Kidney epithelial cell (primary cell): ENCODE data around the gene NETO1. TPM values are rescaled to one million over a fixed set of nuclear protein-coding genes. Genes with fewer than 3 reads are reported as not detected.

ENCODE experiments used
- DNase-seq: peaks from one replicate; pipeline ENCODE4 v3.0.0-alpha.2; 2010; ENCODE audit warnings: low read depth
- H3K27me3 ChIP-seq: 2 replicates; pipeline ENCODE4 v1.6.0; 2011; ENCODE audit warnings: low read length; ENCODE audit not compliant: control insufficient read depth, insufficient read depth
- H3K36me3 ChIP-seq: 2 replicates; pipeline ENCODE4 v1.5.1; 2011; ENCODE audit warnings: low read length; ENCODE audit not compliant: control insufficient read depth, insufficient read depth
- H3K4me3 ChIP-seq: 2 replicates; pipeline ENCODE4 v1.5.1; 2011; ENCODE audit warnings: low read depth, mild to moderate bottlenecking, control low read depth, low read length
- CTCF ChIP-seq: IDR thresholded peaks from 2 replicates; pipeline ENCODE4 v1.5.1; 2011; ENCODE audit warnings: mild to moderate bottlenecking, moderate library complexity, low read length, control low read depth, inconsistent platforms; ENCODE audit not compliant: insufficient read depth, poor library complexity, severe bottlenecking
- total RNA-seq: library from RNA; depleted of rRNA; stranded (reverse); fragments of >200 nt; gene quantifications from 2 replicates; pipeline ENCODE4 v1.2.3, GENCODE V29; 2015

NETO1 gene
- total RNA-seq, 1 donor from 2014 or later, result 7.5 TPM

GRCh38 chr18:72823345-72823744, 44.4 kb downstream of the NETO1 start:
- Histone ChIP-seq H3K4me3 (no peak overlapping the region), H3K36me3 (no peaks in the 10 kb centered on the region), H3K27me3 (no peaks in the 10 kb centered on the region)
- DNase-seq, result no peak
- no peak for TF ChIP-seq CTCF

- TF ChIP-seq CTCF, result no peak
- DNase-seq, result no peak
- Histone ChIP-seq H3K27me3 (no peaks in the 10 kb centered on the region), H3K4me3 (no peak overlapping the region), H3K36me3 (no peaks in the 10 kb centered on the region)
Measured at GRCh38 chr18:72822202-72822601, 45.6 kb downstream of the NETO1 start.

- H3K27me3 ChIP-seq, result no peaks in the 10 kb centered on the region
- no peak overlapping the region for H3K4me3 ChIP-seq
- no peak for TF ChIP-seq CTCF
- no peaks in the 10 kb centered on the region for H3K36me3 ChIP-seq
- DNase-seq, result no peak
Measured at GRCh38 chr18:72820571-72820970, 47.2 kb downstream of the NETO1 start.

- no peak for TF ChIP-seq CTCF
- no peaks in the 10 kb centered on the region for H3K27me3 ChIP-seq
- DNase-seq, result no peak
- H3K36me3 ChIP-seq, result no peaks in the 10 kb centered on the region
- no peak overlapping the region for H3K4me3 ChIP-seq
Measured at GRCh38 chr18:72819050-72819449, 48.7 kb downstream of the NETO1 start.

- TF ChIP-seq CTCF, result no peak
- Histone ChIP-seq H3K4me3 (no peak overlapping the region), H3K27me3 (no peaks in the 10 kb centered on the region), H3K36me3 (no peaks in the 10 kb centered on the region)
- no peak for DNase-seq
Measured at GRCh38 chr18:72811047-72811446, 56.7 kb downstream of the NETO1 start.

GRCh38 chr18:72808680-72809079, 59.1 kb downstream of the NETO1 start:
- no peaks in the 10 kb centered on the region for H3K27me3 ChIP-seq
- TF ChIP-seq CTCF, result no peak
- no peak overlapping the region for H3K4me3 ChIP-seq
- H3K36me3 ChIP-seq, result no peaks in the 10 kb centered on the region
- DNase-seq, result no peak
